Stimulated activated CD8-positive, alpha-beta memory T cell treated with anti-CD3 and anti-CD28 coated beads, Interleukin-2, amount 100 ng/mL, for 1 hour (primary cell): ENCODE measurements around the gene INMT.
"Not testable (repeated sequence)": the region's sequence is repeated elsewhere in the genome, so short reads cannot be mapped to it uniquely, and the experiment has no call there.

Experiments used
- DNase-seq, 2 donors: peaks; one replicate each; pipeline ENCODE4 v3.0.0-alpha.2; 2020; ENCODE audit warnings: low read depth in 2 of 2

The INMT gene

GRCh38 chr7:30751696-30752273, at the start of gene INMT:
TSS of gene INMT (plus strand) at chr7:30752135. CDS start at chr7:30752151, 16 bp downstream.
- no peak for DNase-seq

- DNase-seq, result no peak
These were observed 49.7 kb upstream of the INMT start for GRCh38 chr7:30702200-30702599.

DNA sequence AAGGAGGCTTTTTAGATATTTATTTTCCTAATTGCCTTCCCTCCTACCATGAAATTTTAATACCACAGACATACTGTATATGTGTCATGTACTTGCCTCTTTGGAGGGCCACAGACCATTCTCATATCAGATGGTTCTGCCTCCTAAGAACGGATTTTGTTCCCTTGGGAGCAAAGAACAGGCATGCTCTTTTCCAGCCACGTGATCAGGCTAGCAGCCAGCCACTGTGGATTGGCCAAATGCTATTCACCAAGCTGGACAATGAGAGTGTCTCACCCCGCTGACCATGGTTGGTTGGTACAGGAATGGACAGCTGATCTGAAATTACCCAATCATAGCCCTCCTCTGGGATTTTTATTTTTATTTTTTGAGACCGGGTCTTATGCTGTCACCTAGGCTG, 48.2 kb upstream of the INMT start:
- no peak for DNase-seq

DNA sequence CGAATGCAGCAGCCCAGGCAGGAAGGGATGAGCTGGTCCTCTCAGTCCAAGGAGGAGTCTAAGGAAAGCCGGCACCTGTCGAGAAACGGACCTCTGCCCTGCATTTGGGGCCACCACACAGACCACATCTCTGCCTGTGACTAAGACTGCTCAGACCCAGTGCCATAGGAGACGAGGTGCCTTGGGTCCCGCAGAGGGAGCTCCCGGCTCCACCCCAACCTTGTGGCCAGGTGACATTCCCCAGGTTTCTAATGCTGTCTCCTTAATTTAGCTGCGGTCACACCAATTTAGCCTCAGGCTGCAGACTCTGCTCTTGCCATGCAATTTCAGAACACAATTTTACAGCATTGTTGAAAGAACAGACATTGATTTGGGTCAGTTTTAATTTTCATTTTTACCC, 46.9 kb upstream of the INMT start:
- no peak for DNase-seq

GRCh38 chr7:30705596-30705995, 46.3 kb upstream of the INMT start:
- no peak for DNase-seq

DNA sequence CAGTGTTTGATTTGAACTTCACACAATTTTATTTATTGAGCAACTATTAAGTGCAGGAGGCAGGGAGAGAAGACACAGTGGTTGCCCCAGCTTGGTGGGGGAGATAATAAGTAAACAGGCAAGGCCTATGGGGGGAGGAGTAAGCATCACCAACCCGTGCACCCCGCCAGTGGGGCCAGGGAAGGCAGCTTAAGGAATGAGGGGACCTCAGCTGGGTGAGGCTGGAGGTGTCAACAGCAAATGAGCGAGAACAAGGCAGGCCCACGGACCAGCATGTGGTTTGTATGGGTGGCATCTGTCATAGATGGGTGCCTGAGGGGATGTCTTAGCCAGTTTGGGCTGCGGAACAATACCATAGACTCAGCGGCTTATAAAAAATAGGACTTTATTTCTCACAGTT, 45.6 kb upstream of the INMT start:
- no peak for DNase-seq

- no peak for DNase-seq
These were observed 45.0 kb upstream of the INMT start for GRCh38 chr7:30706908-30707307.

DNA sequence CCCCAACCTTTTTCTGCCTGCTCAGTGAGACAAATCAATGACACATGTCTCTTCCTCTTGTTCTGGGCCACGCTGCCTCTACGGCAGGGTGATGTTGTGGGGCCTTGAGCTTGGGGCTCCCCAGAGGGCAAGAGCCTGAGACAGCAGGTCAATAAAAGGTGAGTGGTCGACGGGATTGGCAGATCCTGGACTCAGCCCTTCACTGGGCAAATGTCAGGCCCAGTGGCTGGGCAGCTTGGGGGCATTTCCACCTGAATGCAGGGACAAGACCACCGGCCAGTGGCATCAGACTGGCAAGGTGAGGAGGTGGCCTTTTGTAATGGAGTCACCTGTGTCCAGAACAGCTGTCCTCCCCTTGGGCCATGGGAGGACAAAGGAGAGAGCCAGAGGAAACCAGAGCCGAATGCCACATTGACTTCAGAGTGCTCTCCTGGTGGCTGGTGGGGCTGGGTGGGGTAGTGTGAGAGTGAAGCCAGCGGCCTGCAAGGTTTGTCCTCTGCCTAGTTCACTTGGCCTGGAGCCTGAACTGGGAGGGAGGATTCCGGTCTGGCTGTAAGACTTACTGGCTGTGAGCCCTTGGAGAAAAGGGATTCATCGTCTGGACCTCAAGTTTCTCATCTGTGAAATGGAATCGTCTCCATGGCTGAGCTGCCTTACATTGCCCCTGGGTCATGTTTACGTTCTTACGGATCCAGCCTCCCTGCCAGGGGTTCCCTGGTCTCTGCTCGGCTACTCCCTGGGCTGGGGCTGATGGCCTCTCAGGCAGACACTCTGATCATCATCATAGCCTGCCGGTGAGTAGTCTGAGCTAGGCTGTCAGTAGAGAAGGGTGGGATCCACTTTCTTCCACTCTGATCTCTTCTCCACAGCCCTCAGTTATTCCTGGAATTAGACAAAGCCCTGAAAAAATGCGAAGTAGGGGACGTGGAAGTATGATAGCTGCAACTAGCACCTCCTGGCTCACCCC, 44.3 kb upstream of the INMT start:
- no peak for DNase-seq

GRCh38 chr7:30708412-30708811, 43.5 kb upstream of the INMT start:
- no peak for DNase-seq

DNA sequence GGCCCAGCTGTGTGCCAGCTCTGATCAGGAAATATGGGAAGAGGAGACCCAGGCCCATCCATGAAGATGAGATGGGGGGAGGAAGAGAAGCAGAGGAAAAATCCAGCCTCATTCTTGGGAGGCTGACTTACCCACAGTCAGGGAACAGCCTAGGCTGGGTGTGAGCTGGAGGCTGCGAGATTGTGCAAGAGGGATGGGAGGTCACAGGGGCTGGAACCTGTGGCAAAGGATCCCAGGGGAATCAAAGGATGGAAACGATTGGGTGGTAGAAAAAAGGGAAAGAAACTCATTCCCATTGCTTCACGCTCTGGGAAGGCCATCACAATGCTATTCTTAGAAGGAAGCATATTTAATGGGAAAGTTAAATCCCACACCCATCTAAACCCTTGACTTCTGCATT, 43.0 kb upstream of the INMT start:
- no peak for DNase-seq

DNA sequence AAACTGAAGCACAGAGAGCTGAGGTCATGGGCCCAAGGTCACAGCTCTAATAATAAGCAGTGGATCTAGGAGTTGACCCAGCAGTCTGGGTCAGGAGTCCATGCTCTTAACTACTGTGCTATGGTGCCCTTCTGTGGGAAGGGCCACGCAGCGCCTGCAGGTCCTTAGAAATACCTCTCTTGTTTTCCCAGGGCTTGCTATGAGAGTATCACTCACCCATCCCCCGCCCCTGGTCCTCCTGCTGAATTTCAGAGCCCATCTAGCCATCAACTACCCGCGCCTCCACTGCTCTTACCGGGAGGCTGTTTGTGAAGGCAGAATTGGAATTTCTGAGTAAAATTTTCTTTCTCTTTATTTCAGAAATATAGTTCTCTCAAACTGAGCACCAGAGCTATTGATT, 42.4 kb upstream of the INMT start:
- DNase-seq, result no peak

GRCh38 chr7:30710669-30711068, 41.3 kb upstream of the INMT start:
- no peak for DNase-seq

- no peak for DNase-seq
These were observed 38.5 kb upstream of the INMT start for GRCh38 chr7:30713392-30713791.

GRCh38 chr7:30714129-30714528, 37.8 kb upstream of the INMT start:
- no peak for DNase-seq

- DNase-seq, result no peak
These were observed 34.8 kb upstream of the INMT start for GRCh38 chr7:30717181-30717580.

DNA sequence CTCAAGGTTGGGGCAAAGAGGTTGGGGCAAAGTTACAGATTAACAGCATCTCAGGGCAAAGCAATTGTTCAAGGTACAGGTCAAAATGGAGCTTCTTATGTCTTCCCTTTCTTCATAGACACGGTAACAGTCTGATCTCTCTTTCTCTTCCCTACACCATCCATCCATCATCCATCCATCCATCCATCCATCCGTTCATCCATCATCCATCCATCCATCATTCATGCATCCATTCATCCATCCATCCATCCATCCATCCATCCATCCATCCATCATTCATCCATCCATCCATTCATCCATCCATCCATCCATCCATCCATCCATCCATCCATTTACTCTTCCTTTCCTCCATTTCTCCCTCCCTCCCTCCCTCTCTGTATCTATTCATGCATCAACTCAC, 32.5 kb upstream of the INMT start:
- DNase-seq, result not testable (repeated sequence)

DNA sequence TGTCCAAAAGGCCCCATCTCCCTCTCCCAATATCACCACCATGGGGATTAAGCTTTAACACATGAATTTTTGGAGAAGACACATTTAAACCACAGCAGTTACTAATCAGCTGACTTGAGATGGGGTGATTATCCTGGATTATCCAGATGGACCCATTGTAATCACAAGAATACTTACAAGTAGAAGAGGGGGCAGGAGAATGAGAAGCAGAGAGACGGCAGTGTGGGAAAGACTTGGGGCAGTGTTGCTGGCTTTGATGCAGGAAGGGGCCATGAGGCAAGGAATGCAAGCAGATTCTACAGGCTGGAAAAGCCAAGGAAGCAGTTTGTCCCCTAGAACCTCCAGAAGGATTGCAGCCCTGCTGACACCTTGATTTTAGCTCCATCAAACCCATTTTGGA, 30.7 kb upstream of the INMT start:
- no peak for DNase-seq

GRCh38 chr7:30722187-30722586, 29.7 kb upstream of the INMT start:
- DNase-seq, result no peak

GRCh38 chr7:30722671-30723070, 29.3 kb upstream of the INMT start:
- DNase-seq, result no peak

- no peak for DNase-seq
These were observed 28.2 kb upstream of the INMT start for GRCh38 chr7:30723776-30724175.

DNA sequence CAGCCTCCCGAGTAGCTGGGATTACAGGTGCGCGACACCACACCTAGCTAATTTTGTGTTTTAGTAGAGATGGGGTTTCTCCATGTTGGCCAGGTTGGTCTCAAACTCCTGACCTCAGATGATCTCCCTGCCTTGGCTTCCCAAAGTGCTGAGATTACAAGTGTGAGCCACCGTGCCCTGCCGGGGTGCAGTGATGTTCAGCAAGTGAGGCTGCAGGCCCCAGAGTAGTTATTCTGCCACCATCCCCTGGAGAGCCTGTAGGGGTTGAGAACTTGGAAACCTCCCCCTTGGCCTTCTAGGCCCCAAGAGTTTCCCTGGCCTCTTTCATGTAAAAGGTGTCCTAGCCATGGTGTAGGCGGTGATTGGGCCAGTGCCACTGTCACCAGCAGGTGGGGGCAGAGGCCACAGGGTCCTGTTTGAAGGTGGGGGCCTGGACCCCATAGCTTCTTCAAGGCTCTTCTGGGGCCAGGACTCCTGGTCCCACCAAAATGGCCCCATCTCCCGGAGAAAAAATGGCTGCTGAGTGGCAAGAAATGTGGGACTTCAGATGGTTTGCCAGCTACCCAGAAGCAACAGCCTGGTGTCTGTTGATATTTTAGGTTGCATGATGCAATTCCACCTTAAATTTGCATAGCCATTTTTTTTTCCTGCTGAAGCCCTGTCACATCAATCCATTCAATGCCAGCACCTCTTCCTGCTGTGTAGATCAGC, 25.5 kb upstream of the INMT start:
- DNase-seq, result no peak

DNA sequence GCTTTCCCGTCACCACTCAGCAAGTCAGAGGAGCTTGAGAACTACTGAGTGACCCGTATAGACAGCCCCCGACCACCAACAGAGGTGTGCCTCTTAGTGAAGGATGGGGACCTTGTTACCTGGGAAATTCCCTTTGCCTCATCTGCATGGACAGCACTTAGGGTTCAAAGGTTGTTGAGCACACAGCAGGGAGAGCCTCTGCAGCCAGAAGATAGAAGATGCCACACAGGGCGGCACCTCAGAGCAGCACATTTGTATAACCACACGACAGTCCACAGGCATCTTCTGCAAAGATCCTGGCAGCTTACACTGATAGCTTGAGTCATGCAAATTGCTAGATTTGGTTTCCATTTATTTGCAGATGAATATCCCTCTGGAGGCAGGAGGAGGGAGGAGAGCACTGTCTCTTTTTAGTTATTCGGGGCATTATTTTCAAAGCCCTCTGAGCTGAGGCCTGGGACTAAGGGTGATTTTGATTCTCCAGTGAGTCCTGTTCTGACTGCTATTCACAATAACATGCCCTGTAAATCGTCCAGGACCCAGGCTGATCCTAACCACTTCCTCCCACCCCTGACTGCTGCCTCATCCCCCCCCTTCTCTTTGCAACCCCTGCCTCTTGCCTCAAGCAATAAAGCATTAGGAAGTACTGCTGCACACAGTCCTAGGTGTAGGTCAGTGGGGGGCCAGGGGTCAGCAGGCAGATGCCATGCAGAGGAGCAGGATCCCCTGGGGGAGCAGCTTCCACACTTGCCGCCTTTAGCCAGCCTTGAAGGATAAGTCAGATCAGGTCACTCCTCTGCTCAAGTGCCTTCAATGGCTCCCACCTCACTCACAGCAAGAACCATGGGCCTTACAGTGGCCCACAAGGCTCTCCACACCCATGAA, 24.6 kb upstream of the INMT start:
- DNase-seq, result peak; percentile 16 to 31
